ENCODE data around the gene BANF1. TPM values are rescaled to one million over a fixed set of nuclear protein-coding genes. Genes with fewer than 3 reads are reported as not detected.
A peak's percentile ranks its signal among the peaks of the same experiment; 100 is the strongest.

Gene BANF1
- total RNA-seq, 1 donor from 2014 or later, result 163 TPM

DNA sequence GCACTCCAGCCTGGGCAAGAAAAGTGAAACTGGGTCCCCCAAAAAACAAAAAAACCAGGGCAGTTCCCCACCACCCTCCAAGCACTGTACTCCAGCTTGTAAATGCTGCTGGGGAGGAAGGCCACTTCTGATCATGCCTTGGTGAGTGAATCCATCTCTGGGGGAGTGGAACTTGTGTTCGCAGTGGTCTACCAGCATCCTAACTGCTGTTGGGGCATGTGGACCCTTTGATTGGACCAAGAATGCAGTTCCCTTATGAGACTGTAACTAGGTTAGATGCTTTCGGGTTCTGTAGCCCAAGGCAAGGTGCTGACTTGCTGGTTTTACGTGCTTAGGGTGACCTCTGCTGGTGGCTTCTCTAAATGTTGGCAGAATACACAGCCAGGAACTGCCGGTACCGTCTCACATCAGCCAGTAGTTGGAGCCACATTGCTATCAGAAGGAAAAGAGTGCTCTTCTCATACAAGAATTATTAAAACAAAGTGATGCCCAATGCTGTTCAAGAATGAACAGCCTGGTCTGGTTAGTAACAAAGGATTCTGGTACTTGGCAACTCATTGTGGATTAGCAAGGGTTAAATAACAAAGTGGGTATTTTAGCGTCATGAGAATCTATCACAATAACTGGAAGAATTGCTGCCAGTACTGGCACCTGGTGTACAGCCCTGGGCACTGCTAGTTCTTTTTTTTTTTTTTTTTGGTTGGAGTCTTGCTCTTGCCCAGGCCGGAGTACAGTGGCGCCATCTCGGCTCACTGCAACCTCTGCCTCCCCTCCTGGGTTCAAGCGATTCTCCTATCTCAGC lies 13.3 kb upstream of the BANF1 start:
- Mint-ChIP-seq H3K27ac (ENCODE audit: unreplicated experiment) (peak overlapping the region; percentile 13), H3K36me3 (ENCODE audit: low read depth, unreplicated experiment) (no peaks in the 10 kb centered on the region)
- TF ChIP-seq, protein P1, sequence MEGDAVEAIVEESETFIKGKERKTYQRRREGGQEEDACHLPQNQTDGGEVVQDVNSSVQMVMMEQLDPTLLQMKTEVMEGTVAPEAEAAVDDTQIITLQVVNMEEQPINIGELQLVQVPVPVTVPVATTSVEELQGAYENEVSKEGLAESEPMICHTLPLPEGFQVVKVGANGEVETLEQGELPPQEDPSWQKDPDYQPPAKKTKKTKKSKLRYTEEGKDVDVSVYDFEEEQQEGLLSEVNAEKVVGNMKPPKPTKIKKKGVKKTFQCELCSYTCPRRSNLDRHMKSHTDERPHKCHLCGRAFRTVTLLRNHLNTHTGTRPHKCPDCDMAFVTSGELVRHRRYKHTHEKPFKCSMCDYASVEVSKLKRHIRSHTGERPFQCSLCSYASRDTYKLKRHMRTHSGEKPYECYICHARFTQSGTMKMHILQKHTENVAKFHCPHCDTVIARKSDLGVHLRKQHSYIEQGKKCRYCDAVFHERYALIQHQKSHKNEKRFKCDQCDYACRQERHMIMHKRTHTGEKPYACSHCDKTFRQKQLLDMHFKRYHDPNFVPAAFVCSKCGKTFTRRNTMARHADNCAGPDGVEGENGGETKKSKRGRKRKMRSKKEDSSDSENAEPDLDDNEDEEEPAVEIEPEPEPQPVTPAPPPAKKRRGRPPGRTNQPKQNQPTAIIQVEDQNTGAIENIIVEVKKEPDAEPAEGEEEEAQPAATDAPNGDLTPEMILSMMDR (IDR thresholded peaks at IDR 0.05; ENCODE audit: unreplicated experiment), result peak; percentile 79

DNA sequence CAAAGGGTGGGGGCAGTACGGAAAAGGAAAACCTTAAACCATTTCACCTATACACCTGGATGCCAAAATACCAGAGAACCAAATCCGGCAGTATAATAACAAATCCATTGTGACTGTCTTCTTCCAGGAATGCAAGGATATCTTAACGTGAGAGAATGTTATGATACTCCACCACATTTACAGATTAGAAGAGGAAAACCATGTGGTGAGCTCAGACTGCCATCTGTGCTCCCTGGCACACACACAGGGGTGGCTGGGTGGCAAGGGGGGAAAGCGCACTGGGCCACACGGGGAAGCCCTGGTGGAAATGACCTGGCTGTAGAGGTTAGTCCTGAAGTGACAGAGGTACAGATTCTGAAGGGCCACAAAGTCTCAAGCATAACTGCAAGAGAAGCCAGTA lies 10.2 kb upstream of the BANF1 start:
- no peak overlapping the region for H3K27ac Mint-ChIP-seq (ENCODE audit: unreplicated experiment)
- TF ChIP-seq, protein P1 (IDR thresholded peaks at IDR 0.05; ENCODE audit: unreplicated experiment), result no peak
- H3K27me3 Mint-ChIP-seq (ENCODE audit: unreplicated experiment), result no peaks in the 10 kb centered on the region
- no peak overlapping the region for H3K4me3 Mint-ChIP-seq (ENCODE audit: unreplicated experiment)
- DNase-seq (ENCODE audit: low spot score), result no peak
- peaks cover 5% of the 10 kb centered on the region for H3K36me3 Mint-ChIP-seq (ENCODE audit: low read depth, unreplicated experiment)
- no peaks in the 10 kb centered on the region for H3K4me1 Mint-ChIP-seq (ENCODE audit: unreplicated experiment)
- H3K9me3 Mint-ChIP-seq (ENCODE audit: unreplicated experiment), result no peaks in the 10 kb centered on the region

More for the DNA sequence above, 13.3 kb upstream of the BANF1 start:
- Mint-ChIP-seq H3K4me3 (ENCODE audit: unreplicated experiment) (peak overlapping the region; percentile 63), H3K9me3 (ENCODE audit: unreplicated experiment) (no peaks in the 10 kb centered on the region), H3K27me3 (ENCODE audit: unreplicated experiment) (no peaks in the 10 kb centered on the region), H3K4me1 (ENCODE audit: unreplicated experiment) (no peaks in the 10 kb centered on the region)
- DNase-seq (ENCODE audit: low spot score), result peak; percentile 90

DNA sequence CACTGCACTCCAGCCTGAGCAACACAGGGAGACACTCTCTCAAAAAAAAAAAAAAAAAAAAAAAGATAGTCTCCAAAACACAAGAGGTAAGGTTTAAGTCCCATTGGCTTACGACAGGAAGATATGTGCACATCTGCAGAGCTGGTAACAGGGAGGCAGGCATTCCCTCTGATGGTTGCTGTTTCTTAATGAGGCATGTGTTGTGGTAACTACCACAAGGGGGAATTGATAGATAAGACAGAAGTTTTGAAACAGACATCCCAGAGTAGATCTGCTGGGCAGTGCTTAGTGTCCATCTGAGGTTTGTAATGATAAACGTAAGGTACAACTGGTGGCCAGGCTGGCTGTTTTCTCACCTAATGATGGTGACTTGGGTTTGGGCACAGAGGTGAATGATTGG lies 5.0 kb upstream of the BANF1 start:
- H3K27ac Mint-ChIP-seq (ENCODE audit: unreplicated experiment), result no peak overlapping the region
- H3K36me3 Mint-ChIP-seq (ENCODE audit: low read depth, unreplicated experiment), result peaks cover 25% of the 10 kb centered on the region
- peaks cover 7% of the 10 kb centered on the region for H3K27me3 Mint-ChIP-seq (ENCODE audit: unreplicated experiment)
- TF ChIP-seq, protein P1 (IDR thresholded peaks at IDR 0.05; ENCODE audit: unreplicated experiment), result no peak
- H3K4me1 Mint-ChIP-seq (ENCODE audit: unreplicated experiment), result peaks cover 10% of the 10 kb centered on the region
- DNase-seq (ENCODE audit: low spot score), result no peak
- peak overlapping the region; percentile 65 for H3K4me3 Mint-ChIP-seq (ENCODE audit: unreplicated experiment)
- H3K9me3 Mint-ChIP-seq (ENCODE audit: unreplicated experiment), result no peaks in the 10 kb centered on the region

DNA sequence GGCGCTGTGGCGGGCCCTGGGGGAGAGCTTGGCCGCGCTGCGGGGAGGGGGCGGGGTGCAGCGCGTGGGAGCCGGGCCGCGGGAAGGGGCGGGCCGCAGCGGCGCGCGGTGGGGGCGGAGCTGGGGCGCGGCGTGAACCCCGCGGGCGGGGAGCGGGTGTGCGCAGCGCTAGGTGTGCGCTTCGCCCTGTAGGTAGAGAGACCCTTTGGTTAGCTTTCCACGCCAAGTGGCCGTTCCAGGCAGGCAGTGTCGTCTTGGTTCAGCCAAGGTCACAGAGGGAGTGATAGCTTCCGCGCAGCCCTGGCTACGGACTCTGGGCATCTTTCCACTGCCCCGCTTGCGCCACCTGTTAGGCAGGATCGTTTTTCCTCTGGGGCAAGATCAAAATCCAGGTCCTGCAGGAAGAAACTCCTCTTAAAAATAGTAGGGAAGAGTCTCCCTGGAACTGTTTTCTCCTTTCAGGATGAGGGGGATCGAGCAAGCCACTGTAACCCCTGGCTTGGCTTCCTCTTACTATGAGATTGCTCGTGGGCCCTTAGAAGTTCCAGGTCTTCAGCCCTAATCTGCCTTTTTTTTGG lies 434 bp downstream of the BANF1 start:
- TF ChIP-seq, protein P1 (IDR thresholded peaks at IDR 0.05; ENCODE audit: unreplicated experiment), result no peak
- Mint-ChIP-seq H3K36me3 (ENCODE audit: low read depth, unreplicated experiment) (peaks cover 14% of the 10 kb centered on the region), H3K4me3 (ENCODE audit: unreplicated experiment) (peak overlapping the region; percentile 100), H3K4me1 (ENCODE audit: unreplicated experiment) (peaks cover 20% of the 10 kb centered on the region), H3K27me3 (ENCODE audit: unreplicated experiment) (peaks cover 14% of the 10 kb centered on the region), H3K27ac (ENCODE audit: unreplicated experiment) (peak overlapping the region; percentile 90), H3K9me3 (ENCODE audit: unreplicated experiment) (no peaks in the 10 kb centered on the region)
- peak; percentile 29 for DNase-seq (ENCODE audit: low spot score)

DNA sequence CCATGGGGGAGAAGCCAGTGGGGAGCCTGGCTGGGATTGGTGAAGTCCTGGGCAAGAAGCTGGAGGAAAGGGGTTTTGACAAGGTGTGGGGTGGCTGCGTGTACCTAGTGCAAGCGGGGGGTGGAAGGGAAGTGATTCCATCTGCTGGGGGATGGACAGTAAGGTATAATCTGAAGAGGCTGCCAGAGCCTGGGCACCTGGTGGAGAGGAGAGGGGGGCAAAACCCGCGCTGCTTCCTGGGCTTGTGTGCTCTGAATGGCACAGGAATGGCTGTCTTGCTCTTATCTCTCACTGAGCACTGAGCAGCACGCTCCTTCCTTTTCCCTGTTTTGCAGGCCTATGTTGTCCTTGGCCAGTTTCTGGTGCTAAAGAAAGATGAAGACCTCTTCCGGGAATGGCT lies 988 bp downstream of the BANF1 start:
- TF ChIP-seq, protein P1 (IDR thresholded peaks at IDR 0.05; ENCODE audit: unreplicated experiment), result no peak
- Mint-ChIP-seq H3K36me3 (ENCODE audit: low read depth, unreplicated experiment) (peaks cover 8% of the 10 kb centered on the region), H3K4me3 (ENCODE audit: unreplicated experiment) (peak overlapping the region; percentile 94), H3K27me3 (ENCODE audit: unreplicated experiment) (peaks cover 14% of the 10 kb centered on the region), H3K9me3 (ENCODE audit: unreplicated experiment) (no peaks in the 10 kb centered on the region), H3K27ac (ENCODE audit: unreplicated experiment) (peak overlapping the region; percentile 90), H3K4me1 (ENCODE audit: unreplicated experiment) (peaks cover 25% of the 10 kb centered on the region)
- no peak for DNase-seq (ENCODE audit: low spot score)
